Activated CD8-positive, alpha-beta T cell treated with anti-CD3 and anti-CD28 coated beads for 36 hours (primary cell): ENCODE data around the gene GJC2. TPM values are rescaled to one million over a fixed set of nuclear protein-coding genes. Genes with fewer than 3 reads are reported as not detected.
A peak's percentile ranks its signal among the peaks of the same experiment; 100 is the strongest.

Source experiments
- ATAC-seq: fragments of 200-7000 bp; cut with Tn5 transposase; one replicate; pipeline ENCODE4 v1.10.0; 2021; ENCODE audit warnings: mild to moderate bottlenecking, moderate library complexity
- CTCF ChIA-PET: fragments of 350-600 bp; sonication (Branson Sonifier 250); formaldehyde crosslinking; loops from one replicate; lab custom pipeline; 2021; ENCODE audit warnings: antibody characterized with exemption; lab: Charles Lee
- POLR2A ChIA-PET: fragments of 350-600 bp; sonication (Branson Sonifier 250); formaldehyde crosslinking; loops from one replicate; lab custom pipeline; 2021; ENCODE audit warnings: antibody characterized with exemption; lab: Charles Lee
- DNase-seq: peaks from one replicate; pipeline ENCODE4 v3.0.0-alpha.2; 2020
- H3K27ac Mint-ChIP-seq: one replicate; pipeline ENCODE4 v1.8.0; 2021; ENCODE audit warnings: mild to moderate bottlenecking, mixed read lengths
- H3K27me3 Mint-ChIP-seq: one replicate; pipeline ENCODE4 v1.8.0; 2021; ENCODE audit warnings: mixed read lengths
- H3K36me3 Mint-ChIP-seq: one replicate; pipeline ENCODE4 v1.8.0; 2021; ENCODE audit warnings: low read depth, mixed read lengths
- H3K4me1 Mint-ChIP-seq: one replicate; pipeline ENCODE4 v1.8.0; 2021; ENCODE audit warnings: low read depth, mixed read lengths
- H3K4me3 Mint-ChIP-seq: one replicate; pipeline ENCODE4 v1.8.0; 2021; ENCODE audit warnings: mild to moderate bottlenecking, moderate library complexity, mixed read lengths
- H3K9me3 Mint-ChIP-seq: one replicate; pipeline ENCODE4 v1.8.0; 2021; ENCODE audit warnings: mixed read lengths
- intact Hi-C: fragments of 100-400 bp; cut with micrococcal nuclease; formaldehyde crosslinking; loops from one replicate; pipeline ENCODE4 v1.10.0; 2022
- total RNA-seq, 2 experiments: library from RNA; stranded (reverse); gene quantifications; one replicate each; pipeline ENCODE4 v1.2.3, GENCODE V29; 2021
- TF ChIP-seq, protein P1 (sequence below): fragments of 200-600 bp; IDR thresholded peaks from one replicate; pipeline ENCODE4 v1.8.0; 2022; ENCODE audit warnings: antibody characterized with exemption, mild to moderate bottlenecking

The GJC2 gene
- total RNA-seq, 2 experiments from 2014 or later, result 3.4 to 3.5 TPM

- H3K27ac Mint-ChIP-seq, result peak overlapping the region; percentile 48
- no peak overlapping the region for H3K4me3 Mint-ChIP-seq
- no peaks in the 10 kb centered on the region for H3K36me3 Mint-ChIP-seq
Observed at GRCh38 chr1:228151180-228151925, 1.6 kb downstream of the GJC2 start.

GRCh38 chr1:228152097-228152917 lies 2.6 kb downstream of the GJC2 start:
- ChIA-PET CTCF (interaction anchor here (0.8 to 3.5 kb wide), 3 partner anchors 10 to 21 kb away, joined by 3 to 12 read pairs (median 3); partner anchors contain the start of gene IBA57), POLR2A (interaction anchor here (0.6 to 4.1 kb wide), 3 partner anchors 10 to 343 kb away, joined by 3 to 16 read pairs (median 4); partner anchors contain the start of gene GUK1)
- Mint-ChIP-seq H3K4me1 (peaks cover 35% of the 10 kb centered on the region), H3K4me3 (no peak overlapping the region), H3K9me3 (no peaks in the 10 kb centered on the region), H3K36me3 (no peaks in the 10 kb centered on the region), H3K27ac (peak overlapping the region; percentile 67), H3K27me3 (no peaks in the 10 kb centered on the region)
- ATAC-seq (no peak), DNase-seq (peak; percentile 4)
- TF ChIP-seq, protein P1, sequence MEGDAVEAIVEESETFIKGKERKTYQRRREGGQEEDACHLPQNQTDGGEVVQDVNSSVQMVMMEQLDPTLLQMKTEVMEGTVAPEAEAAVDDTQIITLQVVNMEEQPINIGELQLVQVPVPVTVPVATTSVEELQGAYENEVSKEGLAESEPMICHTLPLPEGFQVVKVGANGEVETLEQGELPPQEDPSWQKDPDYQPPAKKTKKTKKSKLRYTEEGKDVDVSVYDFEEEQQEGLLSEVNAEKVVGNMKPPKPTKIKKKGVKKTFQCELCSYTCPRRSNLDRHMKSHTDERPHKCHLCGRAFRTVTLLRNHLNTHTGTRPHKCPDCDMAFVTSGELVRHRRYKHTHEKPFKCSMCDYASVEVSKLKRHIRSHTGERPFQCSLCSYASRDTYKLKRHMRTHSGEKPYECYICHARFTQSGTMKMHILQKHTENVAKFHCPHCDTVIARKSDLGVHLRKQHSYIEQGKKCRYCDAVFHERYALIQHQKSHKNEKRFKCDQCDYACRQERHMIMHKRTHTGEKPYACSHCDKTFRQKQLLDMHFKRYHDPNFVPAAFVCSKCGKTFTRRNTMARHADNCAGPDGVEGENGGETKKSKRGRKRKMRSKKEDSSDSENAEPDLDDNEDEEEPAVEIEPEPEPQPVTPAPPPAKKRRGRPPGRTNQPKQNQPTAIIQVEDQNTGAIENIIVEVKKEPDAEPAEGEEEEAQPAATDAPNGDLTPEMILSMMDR, result no peak
- intact Hi-C loops, result no loop called here

More at GRCh38 chr1:228151180-228151925, 1.6 kb downstream of the GJC2 start:
- Mint-ChIP-seq H3K27me3 (no peaks in the 10 kb centered on the region), H3K9me3 (no peaks in the 10 kb centered on the region), H3K4me1 (peaks cover 26% of the 10 kb centered on the region)
- ATAC-seq, result no peak
- ChIA-PET POLR2A (interaction anchor here (0.8 to 4.1 kb wide), 3 partner anchors 10 to 21 kb away, joined by 3 to 16 read pairs (median 4); partner anchors contain the start of gene GUK1), CTCF (interaction anchor here (1.6 kb wide), 1 partner anchor 14 kb away, joined by 4 read pairs; the partner anchor contains the start of gene IBA57)
- TF ChIP-seq, protein P1, result no peak
- intact Hi-C loops, result no loop called here
- DNase-seq, result peak; percentile 6

- H3K9me3 Mint-ChIP-seq, result no peaks in the 10 kb centered on the region
- no peak overlapping the region for H3K4me3 Mint-ChIP-seq
- intact Hi-C loops, result no loop called here
- CTCF ChIA-PET, result interaction anchor here (0.8 to 3.5 kb wide), 3 partner anchors 10 to 22 kb away, joined by 3 to 12 read pairs (median 3); partner anchors contain the start of gene IBA57
- DNase-seq (no peak), ATAC-seq (no peak)
- H3K4me1 Mint-ChIP-seq, result peaks cover 38% of the 10 kb centered on the region
- H3K27me3 Mint-ChIP-seq, result no peaks in the 10 kb centered on the region
- no peaks in the 10 kb centered on the region for H3K36me3 Mint-ChIP-seq
- POLR2A ChIA-PET, result interaction anchor here (0.6 to 4.1 kb wide), 2 partner anchors 11 to 343 kb away, joined by 3 to 16 read pairs; partner anchors contain the start of gene GUK1
- TF ChIP-seq, protein P1, result no peak
- peak overlapping the region; percentile 67 for H3K27ac Mint-ChIP-seq
Observed at GRCh38 chr1:228152918-228153258, 3.2 kb downstream of the GJC2 start.

- Mint-ChIP-seq H3K27me3 (no peaks in the 10 kb centered on the region), H3K4me1 (peaks cover 38% of the 10 kb centered on the region), H3K4me3 (no peak overlapping the region), H3K36me3 (no peaks in the 10 kb centered on the region), H3K27ac (peak overlapping the region; percentile 81), H3K9me3 (no peaks in the 10 kb centered on the region)
- TF ChIP-seq, protein P1, result no peak
- ATAC-seq, result no peak
- ChIA-PET POLR2A (interaction anchor here (1.1 to 4.1 kb wide), 2 partner anchors 10 to 12 kb away, joined by 3 to 16 read pairs; partner anchors contain the start of gene GUK1), CTCF (interaction anchor here (3.5 kb wide), 1 partner anchor 11 kb away, joined by 12 read pairs; the partner anchor contains the start of gene IBA57)
- intact Hi-C loops, result no loop called here
- no peak for DNase-seq
Observed at GRCh38 chr1:228154021-228154669, 4.4 kb downstream of the GJC2 start.
